NT2/D1 (cell line): ENCODE results near the gene FRS2.
"Not testable (repeated sequence)": the region's sequence is repeated elsewhere in the genome, so short reads cannot be mapped to it uniquely, and the experiment has no call there.

ENCODE experiments used
- DNase-seq: peaks from one replicate; pipeline ENCODE4 v3.0.0-alpha.2; 2011; ENCODE audit warnings: low read depth, low spot score
- H3K27me3 ChIP-seq: 2 replicates; pipeline ENCODE4 v1.6.0; 2011; ENCODE audit warnings: mild to moderate bottlenecking; ENCODE audit not compliant: insufficient read length, insufficient read depth
- H3K36me3 ChIP-seq: 2 replicates; pipeline ENCODE4 v1.6.1; 2011; ENCODE audit warnings: mild to moderate bottlenecking, low read length, mixed read lengths; ENCODE audit not compliant: insufficient read depth, insufficient read length
- H3K4me1 ChIP-seq: 2 replicates; pipeline ENCODE4 v1.5.1; 2011; ENCODE audit not compliant: insufficient read depth, insufficient read length
- H3K4me3 ChIP-seq: 2 replicates; pipeline ENCODE4 v1.5.1; 2011; ENCODE audit warnings: low read depth; ENCODE audit not compliant: insufficient read length
- H3K9ac ChIP-seq: 2 replicates; pipeline ENCODE4 v1.6.0; 2011; ENCODE audit warnings: low read depth; ENCODE audit not compliant: insufficient read length
- H3K9me3 ChIP-seq: 2 replicates; pipeline ENCODE4 v1.5.1; 2011; ENCODE audit warnings: mild to moderate bottlenecking, low read length; ENCODE audit not compliant: insufficient read depth
- SUZ12 ChIP-seq: IDR thresholded peaks from 2 replicates; pipeline ENCODE4 v1.6.1; 2011; ENCODE audit not compliant: insufficient read length, insufficient read depth; ENCODE audit errors: extremely low read depth
- YY1 ChIP-seq: IDR thresholded peaks from 2 replicates; pipeline ENCODE4 v1.6.1; 2011; ENCODE audit not compliant: insufficient read length, insufficient read depth
- ZNF274 ChIP-seq: IDR thresholded peaks from 2 replicates; pipeline ENCODE4 v1.6.1; 2011; ENCODE audit warnings: mild to moderate bottlenecking, low read depth, low read length

FRS2 gene

DNA sequence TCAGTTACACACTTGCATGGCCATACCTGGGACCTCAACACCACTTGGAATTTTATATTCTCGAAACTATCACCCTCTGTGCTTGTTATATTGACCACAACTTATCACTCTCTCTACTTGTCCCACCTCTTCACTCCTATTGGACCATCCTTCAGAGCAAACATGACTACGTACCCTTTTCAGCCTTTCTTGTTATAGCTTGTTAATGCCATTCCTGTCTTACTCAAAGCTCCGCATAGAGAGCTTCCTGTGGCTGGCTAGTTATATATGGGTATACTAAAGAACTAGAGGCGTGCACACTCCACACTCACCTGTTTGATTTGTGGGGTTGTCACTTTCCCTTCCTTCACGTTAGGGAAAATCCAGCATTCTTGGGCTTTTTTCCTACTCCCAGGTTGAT lies 26.3 kb upstream of the FRS2 start:
- no peak overlapping the region for H3K9ac ChIP-seq
- H3K36me3 ChIP-seq, result no peaks in the 10 kb centered on the region
- no peaks in the 10 kb centered on the region for H3K9me3 ChIP-seq
- H3K27me3 ChIP-seq, result no peaks in the 10 kb centered on the region
- H3K4me3 ChIP-seq, result no peak overlapping the region
- TF ChIP-seq ZNF274 (no peak), SUZ12 (no peak), YY1 (no peak)
- no peaks in the 10 kb centered on the region for H3K4me1 ChIP-seq
- no peak for DNase-seq

DNA sequence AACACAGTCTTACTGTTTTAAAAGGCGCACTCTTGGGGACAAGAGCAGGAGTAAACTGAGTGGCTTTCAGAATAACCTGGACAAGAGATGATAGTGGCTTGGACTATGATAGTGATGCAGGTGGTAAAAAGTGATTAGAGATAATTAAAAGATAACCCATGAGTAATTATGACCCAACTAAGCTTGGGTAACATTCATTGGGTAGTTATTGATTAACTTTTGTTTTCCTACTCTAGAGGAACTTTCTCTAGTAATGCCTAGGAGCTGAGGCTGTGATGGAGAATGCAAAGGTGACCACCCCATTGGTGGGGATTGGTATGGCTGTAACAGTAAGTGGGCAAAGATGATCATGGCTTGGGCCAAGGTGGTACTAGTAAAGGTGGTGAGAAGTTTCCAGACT lies 22.3 kb upstream of the FRS2 start:
- H3K36me3 ChIP-seq, result no peaks in the 10 kb centered on the region
- no peaks in the 10 kb centered on the region for H3K27me3 ChIP-seq
- TF ChIP-seq SUZ12 (no peak), ZNF274 (no peak), YY1 (no peak)
- no peak overlapping the region for H3K9ac ChIP-seq
- H3K4me1 ChIP-seq, result no peaks in the 10 kb centered on the region
- no peaks in the 10 kb centered on the region for H3K9me3 ChIP-seq
- H3K4me3 ChIP-seq, result no peak overlapping the region
- DNase-seq, result no peak

DNA sequence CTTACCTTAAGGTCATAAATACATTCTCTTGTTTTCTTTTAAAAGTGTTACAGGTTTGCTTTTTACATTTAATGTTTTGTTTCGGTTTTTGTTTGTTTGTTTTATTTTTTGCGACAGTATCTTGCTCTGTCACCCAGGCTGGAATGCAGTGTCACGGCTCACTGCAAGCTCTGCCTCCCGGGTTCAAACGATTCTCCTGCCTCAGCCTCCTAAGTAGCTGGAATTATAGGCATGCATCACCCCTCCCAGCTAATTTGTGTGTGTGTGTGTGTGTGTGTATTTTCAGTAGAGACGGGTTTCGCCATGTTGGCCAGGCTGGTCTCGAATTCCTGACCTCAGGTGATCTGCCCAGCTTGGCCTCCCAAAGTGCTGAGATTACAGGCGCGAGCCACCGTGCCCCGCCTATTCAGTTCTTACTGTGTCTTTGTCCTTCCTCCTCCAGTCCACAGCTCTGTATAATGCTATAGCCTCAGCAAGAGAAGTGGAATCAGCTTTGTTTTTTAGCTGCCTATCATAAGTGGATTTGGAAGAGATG lies 17.5 kb upstream of the FRS2 start:
- DNase-seq, H3K4me3 ChIP-seq, H3K4me1 ChIP-seq, H3K9me3 ChIP-seq, H3K27me3 ChIP-seq, H3K36me3 ChIP-seq, H3K9ac ChIP-seq: not testable (repeated sequence)

DNA sequence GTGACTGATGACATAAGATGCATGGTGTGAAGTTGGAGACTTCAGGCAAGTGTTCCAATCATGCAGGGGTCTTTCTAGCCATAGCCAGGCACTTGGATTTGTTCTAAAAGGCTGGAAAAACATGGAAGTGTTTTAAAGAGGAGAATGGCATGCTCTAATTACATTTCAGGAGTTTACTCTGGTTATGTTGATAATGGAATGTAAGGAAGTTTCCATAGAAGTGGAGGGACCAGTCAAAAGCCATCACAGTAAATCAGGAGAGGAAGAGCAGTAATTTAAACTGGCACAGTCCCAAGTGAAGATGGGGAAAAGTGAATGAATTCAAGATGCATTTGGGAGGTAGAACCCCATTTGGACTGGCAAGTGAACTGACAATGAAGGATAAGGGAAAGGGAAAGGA lies 13.9 kb upstream of the FRS2 start:
- no peak for TF ChIP-seq ZNF274
- no peak for TF ChIP-seq SUZ12
- no peak for TF ChIP-seq YY1
- H3K9me3 ChIP-seq, result no peaks in the 10 kb centered on the region

DNA sequence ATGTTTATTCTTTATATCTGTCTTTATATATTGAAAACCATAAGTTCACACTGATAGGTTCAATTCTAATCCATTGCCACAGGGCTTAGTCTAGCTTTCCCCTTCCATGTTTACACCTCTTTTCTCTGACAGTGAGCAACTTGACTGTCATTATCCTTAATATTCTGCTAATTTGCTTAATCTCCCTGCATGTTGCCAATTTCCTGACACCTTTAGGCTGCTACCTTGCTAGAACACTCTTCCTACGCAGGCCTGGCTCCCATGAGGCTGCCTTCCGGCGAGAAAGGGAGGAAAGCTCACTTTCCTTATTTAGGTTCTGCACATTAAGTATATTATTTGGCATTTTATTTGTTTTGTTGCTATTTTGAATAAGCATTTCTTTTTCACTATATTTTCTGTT lies 12.8 kb upstream of the FRS2 start:
- Histone ChIP-seq H3K4me1 (no peaks in the 10 kb centered on the region), H3K9ac (no peak overlapping the region), H3K9me3 (no peaks in the 10 kb centered on the region), H3K27me3 (no peaks in the 10 kb centered on the region), H3K36me3 (no peaks in the 10 kb centered on the region), H3K4me3 (no peak overlapping the region)
- TF ChIP-seq ZNF274 (no peak), SUZ12 (no peak), YY1 (no peak)
- DNase-seq, result no peak

More for the DNA sequence above, 13.9 kb upstream of the FRS2 start:
- H3K9ac ChIP-seq, result no peak overlapping the region
- DNase-seq, result no peak
- H3K4me1 ChIP-seq, result no peaks in the 10 kb centered on the region
- H3K36me3 ChIP-seq, result no peaks in the 10 kb centered on the region
- no peak overlapping the region for H3K4me3 ChIP-seq
- no peaks in the 10 kb centered on the region for H3K27me3 ChIP-seq

DNA sequence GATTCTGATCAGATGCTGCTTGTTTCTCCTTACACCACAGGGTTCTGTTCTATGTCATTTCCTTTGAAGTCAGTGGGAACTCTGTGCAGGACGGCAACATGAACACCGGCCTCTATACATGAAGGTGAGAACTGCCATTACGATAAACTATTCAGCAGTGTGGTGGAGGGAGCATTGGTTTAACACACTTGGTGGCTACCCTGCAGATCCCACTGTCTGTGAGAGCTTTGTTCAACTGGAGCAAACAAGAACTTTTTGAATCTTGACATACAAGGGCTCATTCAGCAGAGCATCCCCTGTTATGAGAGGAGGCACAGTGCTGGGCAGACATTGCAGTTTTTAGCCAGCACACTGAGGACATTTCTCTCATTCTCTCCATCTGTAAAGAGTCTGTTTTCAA lies 10.7 kb upstream of the FRS2 start:
- no peak overlapping the region for H3K9ac ChIP-seq
- no peaks in the 10 kb centered on the region for H3K27me3 ChIP-seq
- no peak for DNase-seq
- H3K4me3 ChIP-seq, result no peak overlapping the region
- no peaks in the 10 kb centered on the region for H3K9me3 ChIP-seq
- no peak for TF ChIP-seq ZNF274
- no peak for TF ChIP-seq YY1
- TF ChIP-seq SUZ12, result no peak
- no peaks in the 10 kb centered on the region for H3K4me1 ChIP-seq
- no peaks in the 10 kb centered on the region for H3K36me3 ChIP-seq

DNA sequence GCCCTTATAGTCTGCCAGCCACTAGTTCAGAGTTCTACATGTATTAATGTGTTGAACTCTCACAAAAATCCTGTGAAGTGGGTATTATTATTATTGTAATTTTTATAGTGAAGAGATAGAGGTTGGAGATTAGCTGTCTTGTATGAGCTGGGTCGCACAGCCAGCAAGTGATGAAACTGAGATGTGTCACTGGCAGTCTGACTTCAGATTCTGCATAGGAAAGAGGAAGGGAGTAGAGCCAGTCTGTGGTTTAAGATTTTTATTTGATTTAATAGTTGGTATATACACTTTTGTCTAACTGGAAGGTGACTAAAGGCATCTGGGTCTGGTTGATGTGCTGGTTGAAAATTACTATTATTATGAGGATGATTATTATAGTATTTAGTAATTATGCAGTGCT lies 5.8 kb upstream of the FRS2 start:
- no peaks in the 10 kb centered on the region for H3K9me3 ChIP-seq
- no peaks in the 10 kb centered on the region for H3K4me1 ChIP-seq
- TF ChIP-seq SUZ12 (no peak), ZNF274 (no peak), YY1 (no peak)
- H3K4me3 ChIP-seq, result no peak overlapping the region
- no peaks in the 10 kb centered on the region for H3K36me3 ChIP-seq
- DNase-seq, result no peak
- no peak overlapping the region for H3K9ac ChIP-seq
- H3K27me3 ChIP-seq, result no peaks in the 10 kb centered on the region

DNA sequence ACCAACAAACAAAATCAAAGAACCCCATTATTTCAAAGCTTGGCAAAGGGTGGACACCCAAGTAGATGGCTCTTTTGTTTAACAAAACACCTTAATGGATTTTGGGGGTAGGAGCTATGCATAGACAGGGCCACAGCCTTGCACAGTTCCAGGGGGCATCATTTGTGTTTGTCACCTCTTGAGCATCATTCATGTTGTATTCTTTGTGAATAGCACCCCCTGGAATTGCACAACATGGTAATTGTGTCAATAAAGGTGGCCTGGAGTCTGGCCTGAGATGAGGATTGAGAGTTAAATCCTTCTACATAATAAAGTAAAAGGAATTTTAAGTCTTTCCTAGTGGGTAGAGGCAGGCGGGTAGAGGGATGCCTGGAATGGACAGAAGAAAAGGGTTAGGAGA lies 3.3 kb upstream of the FRS2 start:
- H3K27me3 ChIP-seq, result no peaks in the 10 kb centered on the region
- H3K9ac ChIP-seq, result no peak overlapping the region
- peak; percentile 83 for DNase-seq
- no peaks in the 10 kb centered on the region for H3K4me1 ChIP-seq
- no peak for TF ChIP-seq YY1
- TF ChIP-seq ZNF274, result no peak
- no peak for TF ChIP-seq SUZ12
- no peaks in the 10 kb centered on the region for H3K9me3 ChIP-seq
- H3K36me3 ChIP-seq, result no peaks in the 10 kb centered on the region
- no peak overlapping the region for H3K4me3 ChIP-seq
